Renal pelvis (tissue), 4 donors: ENCODE results near the gene CLDN4. TPM values are rescaled to one million over a fixed set of nuclear protein-coding genes. Genes with fewer than 3 reads are reported as not detected.

ENCODE experiments used
- DNase-seq: peaks from one replicate; pipeline ENCODE4 v3.0.0-alpha.2; 2013
- polyA plus RNA-seq, 3 donors: library from polyadenylated mRNA; unstranded; fragments of 120-200 nt; gene quantifications; one replicate each; pipeline ENCODE4 v1.2.1, GENCODE V29; 2013; ENCODE audit not compliant: insufficient read length in 3 of 3

The CLDN4 gene
- polyA plus RNA-seq, 3 donors, result 76.8 to 91.5 (median 90.7) TPM

DNA sequence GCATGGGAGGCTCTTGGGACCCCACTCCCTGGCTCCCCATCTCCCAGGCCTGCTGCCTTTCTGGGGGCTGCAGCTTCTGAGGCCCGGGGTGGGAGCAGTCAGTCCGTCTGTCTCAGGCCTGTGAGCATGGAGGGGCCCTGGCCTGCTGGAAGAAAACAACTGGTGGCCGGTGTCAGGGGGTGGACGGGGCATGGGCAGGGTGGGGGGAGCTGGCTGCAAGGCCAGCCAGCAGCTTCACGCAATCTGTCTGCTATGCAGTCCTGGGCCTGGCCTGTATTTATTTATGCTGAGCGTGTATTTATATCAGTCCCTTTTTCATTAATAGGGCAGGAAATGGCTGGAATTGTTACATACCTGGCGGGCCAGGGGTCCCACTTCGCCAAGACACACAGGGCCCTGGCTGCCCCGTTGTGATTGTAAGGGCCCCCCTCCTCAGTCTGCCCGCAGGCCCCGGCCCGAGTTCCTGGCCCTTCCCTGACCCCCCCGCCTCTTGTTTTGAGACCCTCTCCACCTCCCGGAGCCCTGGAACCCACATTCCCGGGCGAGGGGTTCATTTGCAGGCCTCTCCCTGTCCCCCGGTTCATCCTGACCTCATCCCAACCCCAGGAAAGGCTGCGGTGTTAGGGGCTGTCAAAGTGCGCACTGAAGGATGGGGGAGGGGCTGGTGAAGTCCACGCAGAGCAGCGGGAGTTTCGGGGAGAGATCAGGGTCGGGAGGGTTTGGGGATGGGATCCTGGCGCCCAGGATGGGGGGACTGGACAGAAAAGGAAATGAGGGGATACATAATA is 38.4 kb downstream of the CLDN4 start:
- DNase-seq, result no peak

DNA sequence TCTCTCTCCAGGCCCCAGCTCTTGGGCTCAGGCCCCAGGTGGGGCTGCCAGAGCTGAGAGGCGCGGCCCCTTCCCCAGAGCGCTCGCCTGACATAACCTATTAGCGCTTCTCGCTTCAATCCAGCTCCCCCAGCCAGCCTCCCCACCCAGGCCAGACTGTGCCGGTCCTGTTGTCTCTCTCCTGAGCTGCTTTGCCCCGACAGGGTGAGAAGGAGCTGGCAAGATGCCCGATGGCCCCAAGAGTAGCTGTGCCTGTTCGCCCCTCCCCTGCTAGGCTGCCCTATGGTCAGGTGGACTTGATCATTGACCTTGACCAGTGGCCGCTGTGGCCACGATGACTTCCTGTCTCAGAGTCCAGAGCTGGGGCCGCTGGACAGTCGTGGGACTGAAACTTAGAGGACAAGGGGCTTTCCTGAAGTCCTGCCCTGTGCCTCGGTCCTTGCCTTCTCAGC is 39.3 kb downstream of the CLDN4 start:
- no peak for DNase-seq

- no peak for DNase-seq
Observed at GRCh38 chr7:73871163-73872011, 40.6 kb downstream of the CLDN4 start.

GRCh38 chr7:73872056-73872908 is 41.5 kb downstream of the CLDN4 start:
- no peak for DNase-seq

DNA sequence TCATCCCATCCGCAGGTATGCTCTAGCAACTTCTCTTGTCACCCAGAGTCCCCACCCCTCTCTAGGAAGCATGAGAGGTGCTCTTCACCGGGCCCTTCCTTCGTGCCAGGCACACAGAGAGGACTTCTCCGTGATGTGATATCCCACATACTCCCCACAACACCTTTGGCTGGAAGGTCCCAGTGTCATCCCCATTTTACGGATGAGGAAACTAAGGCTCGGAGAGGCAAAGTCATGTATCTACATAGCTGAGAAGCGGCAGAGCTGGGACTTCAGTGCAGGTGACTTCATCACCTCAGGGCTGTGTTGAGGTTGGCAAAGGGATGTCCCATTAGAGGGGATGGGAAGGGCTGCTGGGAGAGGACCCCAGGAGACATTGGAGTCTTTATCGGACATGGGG is 45.6 kb downstream of the CLDN4 start:
- no peak for DNase-seq

GRCh38 chr7:73876973-73877372 is 46.2 kb downstream of the CLDN4 start:
- no peak for DNase-seq

- no peak for DNase-seq
Observed at GRCh38 chr7:73879977-73880681, 49.3 kb downstream of the CLDN4 start.

DNA sequence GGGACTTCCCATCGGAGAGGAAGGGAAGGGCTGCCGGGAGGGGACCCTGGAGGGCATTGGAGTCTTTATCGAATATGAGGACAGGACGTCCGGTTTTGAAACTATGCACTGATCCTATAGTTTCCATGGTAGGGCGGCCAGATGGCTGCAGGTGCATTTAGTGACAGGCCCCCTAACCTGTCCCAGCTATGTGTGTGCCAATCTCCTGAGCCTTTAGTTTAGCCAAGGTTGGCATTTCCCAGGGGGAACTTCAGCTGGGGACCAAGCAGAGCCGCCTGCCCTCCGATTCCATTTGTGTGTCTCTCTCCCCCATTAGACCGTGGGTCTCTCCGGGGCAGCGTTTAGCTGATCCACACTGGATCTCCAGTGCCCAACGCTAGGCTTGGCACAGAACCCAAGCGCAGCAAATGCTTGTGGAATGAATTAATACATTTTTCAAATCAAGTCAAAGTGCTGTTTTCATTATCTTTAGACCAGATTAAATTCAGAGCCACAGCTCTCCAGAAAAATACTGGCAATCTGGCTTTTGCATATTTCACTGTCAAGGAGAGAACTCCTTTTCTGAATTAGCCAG is 50.0 kb downstream of the CLDN4 start:
- no peak for DNase-seq

DNA sequence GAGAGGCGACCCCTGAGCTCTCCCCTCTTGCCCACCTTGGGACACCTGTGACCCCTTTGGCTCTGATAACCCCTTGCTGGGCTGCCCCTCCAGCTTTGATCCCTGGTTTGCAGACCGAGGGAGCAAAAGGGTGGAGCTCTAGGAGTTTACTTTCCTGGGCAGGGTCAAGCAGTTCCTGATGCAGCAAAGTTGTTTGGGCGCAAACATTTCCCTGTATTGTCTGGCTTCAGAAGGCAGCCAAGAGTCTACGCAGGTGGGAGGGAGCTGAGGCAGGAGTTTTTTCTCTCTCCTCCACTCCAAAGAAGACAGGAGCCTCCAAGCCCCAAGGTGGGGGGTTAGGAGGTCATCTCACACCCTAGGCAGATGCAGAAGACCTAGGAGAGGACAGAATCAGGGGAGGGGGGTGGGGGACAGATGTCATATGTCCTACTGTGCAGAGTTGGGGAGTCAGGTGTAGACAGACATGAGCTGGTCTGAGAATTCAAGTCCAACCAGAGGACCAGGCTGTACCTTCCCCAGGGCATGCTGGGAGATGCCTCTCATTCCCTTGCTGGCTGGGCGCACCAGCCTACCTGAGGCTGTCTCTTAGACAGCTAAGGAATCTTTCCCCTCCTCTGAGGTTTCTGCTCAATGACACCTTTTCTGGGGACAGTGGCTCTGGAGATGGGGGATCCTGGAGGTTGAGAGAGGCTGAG is 50.7 kb downstream of the CLDN4 start:
- DNase-seq, result no peak

GRCh38 chr7:73882047-73882402 is 51.2 kb downstream of the CLDN4 start:
- DNase-seq, result no peak

Other genes starting within 250 kb of the CLDN4 start
- gene MLXIPL, start 206.5 kb upstream of the CLDN4 start, polyA plus RNA-seq, result 1 to 10 TPM; 5.5 to 8.7 (median 7.3) TPM
- gene VPS37D, start 163.2 kb upstream of the CLDN4 start, polyA plus RNA-seq, result 10 to 100 TPM; 15.4 to 19.4 (median 18.9) TPM
- 10 to 100 TPM; 10.6 to 12.4 (median 11.8) TPM for gene DNAJC30, start 147.5 kb upstream of the CLDN4 start, polyA plus RNA-seq
- 100 to 1,000 TPM in 1 of 3 donors, 10 to 100 TPM in 2; 82.1 to 105 (median 96.3) TPM for gene BUD23, start 147.4 kb upstream of the CLDN4 start, polyA plus RNA-seq
- gene STX1A, start 111.3 kb upstream of the CLDN4 start, polyA plus RNA-seq, result 10 to 100 TPM; 10.8 to 13.0 (median 11.4) TPM
- 10 to 100 TPM; 27.2 to 35.6 (median 30.8) TPM for gene ABHD11, start 92.2 kb upstream of the CLDN4 start, polyA plus RNA-seq
- 10 to 100 TPM; 67.0 to 69.6 (median 69.2) TPM for gene CLDN3, start 60.7 kb upstream of the CLDN4 start, polyA plus RNA-seq
- 10 to 100 TPM in 2 of 3 donors, 1 to 10 TPM in 1; 8.8 to 13.6 (median 13.0) TPM for gene METTL27, start 11.5 kb downstream of the CLDN4 start, polyA plus RNA-seq
- not detected for gene TMEM270, start 30.2 kb downstream of the CLDN4 start, polyA plus RNA-seq
- gene ELN, start 197.2 kb downstream of the CLDN4 start, polyA plus RNA-seq, result 100 to 1,000 TPM in 1 of 3 donors, 10 to 100 TPM in 2; 63.4 to 109 (median 66.8) TPM